Suppressor macrophage (primary cell): ENCODE results near the gene PHF3.
A peak's percentile ranks its signal among the peaks of the same experiment; 100 is the strongest.

Source experiments
- DNase-seq, 4 experiments: peaks; one replicate each; pipeline ENCODE4 v3.0.0-alpha.2; 2020 to 2022

Gene PHF3

DNA sequence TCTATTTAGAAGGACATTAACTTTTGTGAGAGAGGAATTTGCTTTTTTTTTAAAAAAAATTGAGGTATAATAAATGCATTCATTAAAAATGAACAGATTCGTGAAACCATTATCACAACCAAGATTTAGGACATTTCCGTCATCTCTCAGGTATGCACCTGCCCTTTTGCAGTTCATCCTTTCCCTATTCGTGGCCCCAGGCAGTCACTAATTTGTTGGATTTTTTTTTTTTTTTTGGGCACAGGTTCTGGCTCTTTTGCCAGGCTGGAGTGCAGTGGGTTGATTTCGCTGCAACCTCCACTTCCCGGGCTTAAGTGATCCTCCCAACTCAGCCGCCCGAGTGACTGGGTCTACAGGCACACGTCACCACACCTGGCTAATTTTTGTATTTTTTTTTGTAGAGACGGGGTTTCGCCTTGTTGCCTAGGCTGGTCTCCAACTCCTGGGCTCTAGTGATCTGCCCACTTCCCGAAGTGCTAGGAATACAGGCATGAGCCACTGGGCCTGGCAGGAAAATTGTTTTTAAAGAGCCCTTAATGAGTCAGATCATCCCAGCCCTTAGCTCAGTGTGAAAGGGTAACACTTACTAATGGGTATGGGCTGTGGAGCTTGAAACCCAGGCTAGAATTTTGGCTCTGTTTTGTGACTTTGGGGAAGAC is 9.2 kb downstream of the PHF3 start:
- DNase-seq, result no peak

DNA sequence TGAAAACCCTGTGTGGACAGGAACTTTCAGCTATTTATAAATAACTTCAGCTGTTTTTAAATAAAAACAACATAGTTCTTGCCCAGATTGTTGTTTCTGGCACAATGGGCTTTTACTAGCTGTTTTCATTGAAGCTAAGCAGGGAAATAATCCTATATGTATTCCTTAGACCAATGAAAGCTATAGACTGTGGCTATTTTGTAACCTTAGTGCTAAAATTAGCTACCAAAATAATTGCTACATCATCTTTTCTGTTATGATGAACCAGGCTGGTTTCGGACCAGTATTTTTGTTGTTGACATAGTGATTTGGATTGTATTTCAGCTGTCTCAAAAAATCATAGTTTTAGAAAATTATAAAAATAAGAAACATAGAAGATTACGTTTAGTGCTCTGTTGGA is 13.7 kb downstream of the PHF3 start:
- DNase-seq, result peak in 1 of 4 experiments; percentile 25

DNA sequence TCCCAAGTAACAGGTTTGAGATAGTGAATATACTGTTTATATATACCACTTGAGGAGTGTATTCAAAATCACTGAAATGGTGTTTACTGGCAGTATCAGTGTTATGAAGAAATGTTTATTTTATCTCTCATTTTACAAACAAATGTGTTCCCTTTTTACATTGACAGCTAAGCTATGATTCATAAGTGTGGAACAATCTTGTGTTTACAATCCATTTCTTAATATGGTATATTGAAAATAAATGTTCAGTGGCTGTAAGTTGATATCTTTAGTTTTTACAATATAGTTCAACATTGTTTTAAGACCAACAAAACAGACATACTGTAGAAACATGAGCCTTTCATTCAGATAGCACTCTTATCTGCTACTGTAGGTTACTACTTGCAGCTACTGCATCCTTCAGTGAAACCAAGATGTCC is 14.3 kb downstream of the PHF3 start:
- DNase-seq, result no peak

DNA sequence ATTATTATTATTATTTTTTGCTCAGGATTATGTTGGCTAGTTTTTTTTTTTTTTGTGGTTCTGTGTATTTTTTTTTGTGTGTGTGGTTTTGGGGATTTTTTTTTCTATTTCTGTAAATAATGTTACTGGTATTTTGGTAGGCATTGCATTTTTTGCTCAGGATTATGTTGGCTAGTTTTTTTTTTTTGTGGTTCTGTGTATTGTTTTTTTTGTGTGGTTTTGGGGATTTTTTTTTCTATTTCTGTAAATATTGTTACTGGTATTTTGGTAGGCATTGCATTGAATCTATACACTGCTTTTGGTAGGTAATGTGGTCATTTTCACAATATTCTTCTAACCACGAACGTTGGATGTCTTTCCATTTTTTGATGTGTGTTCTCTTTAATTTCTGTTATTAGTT is 17.4 kb downstream of the PHF3 start:
- DNase-seq, result no peak

DNA sequence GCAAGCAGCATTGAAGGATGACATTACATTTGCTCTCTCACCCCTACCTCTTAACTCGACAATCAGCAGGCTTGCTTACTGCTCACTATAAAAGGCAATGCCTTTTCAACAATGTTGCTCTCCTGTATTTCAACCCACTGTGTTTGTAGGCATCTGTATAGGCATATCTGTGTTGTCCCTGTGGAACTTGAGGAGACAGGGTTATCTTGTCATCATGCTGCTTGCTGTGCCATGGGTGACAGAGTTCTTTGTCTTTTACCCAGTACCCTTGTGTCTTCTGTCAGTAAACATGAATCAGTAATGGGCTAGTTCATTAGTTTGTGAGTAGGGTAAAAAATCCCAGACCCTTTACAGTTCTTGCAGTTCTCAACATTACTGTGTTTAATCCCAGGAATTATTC is 25.2 kb downstream of the PHF3 start:
- DNase-seq, result no peak

DNA sequence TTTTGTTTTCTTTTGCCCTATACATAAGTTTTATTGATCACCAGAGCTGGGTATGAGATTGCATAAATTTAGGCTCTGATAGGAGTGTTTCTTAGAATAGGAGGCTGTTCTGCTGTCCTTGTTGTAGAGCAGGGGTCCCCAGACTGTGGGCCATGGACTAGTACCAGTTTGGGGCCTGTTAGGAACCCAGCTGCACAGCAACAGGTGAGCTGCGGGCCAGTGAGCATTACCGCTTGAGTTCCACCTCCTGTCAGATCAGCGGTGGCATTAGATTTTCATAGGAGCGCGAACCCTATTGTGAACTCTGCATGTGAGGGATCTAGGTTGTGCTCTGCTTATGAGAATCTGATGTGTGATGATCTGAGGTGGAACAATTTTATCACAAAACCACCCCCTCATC is 26.2 kb downstream of the PHF3 start:
- no peak for DNase-seq

DNA sequence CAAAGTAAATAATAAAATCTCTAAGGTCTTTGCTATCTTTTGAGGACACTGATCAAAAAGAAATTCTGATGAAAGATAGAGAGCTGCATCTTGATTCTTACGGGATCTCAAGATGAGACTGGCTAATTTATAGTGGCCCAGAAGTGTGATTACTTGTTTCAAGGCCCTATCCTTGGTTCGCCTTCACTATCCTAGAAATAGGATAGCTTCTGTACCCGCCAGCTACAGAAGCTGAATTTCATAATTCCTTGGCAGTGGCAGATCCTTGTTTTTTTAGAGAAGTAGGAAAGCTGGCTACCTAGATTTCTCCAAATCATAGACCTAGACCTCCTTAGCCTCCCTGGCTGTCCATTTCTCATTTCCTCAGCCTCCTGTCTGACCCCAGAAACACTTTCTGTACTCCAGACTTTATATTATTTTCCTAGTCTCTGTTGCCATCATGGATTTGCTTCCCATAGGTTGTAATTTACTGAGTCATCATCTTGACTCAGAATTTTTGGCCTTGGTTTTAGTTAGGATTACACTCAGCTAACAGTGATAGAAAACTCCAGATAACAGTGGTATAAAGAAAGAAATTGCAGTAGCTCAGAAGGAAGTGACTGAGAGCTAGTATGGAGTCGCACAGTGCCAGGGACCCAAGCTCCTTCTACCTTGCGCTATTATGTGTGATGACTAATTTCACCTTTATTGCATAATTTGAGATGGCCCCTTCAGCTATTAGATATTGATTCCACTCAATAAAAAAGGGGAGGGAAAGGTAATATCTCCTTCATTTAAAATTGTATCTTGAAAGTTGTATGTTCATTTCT is 27.7 kb downstream of the PHF3 start:
- DNase-seq, result no peak

DNA sequence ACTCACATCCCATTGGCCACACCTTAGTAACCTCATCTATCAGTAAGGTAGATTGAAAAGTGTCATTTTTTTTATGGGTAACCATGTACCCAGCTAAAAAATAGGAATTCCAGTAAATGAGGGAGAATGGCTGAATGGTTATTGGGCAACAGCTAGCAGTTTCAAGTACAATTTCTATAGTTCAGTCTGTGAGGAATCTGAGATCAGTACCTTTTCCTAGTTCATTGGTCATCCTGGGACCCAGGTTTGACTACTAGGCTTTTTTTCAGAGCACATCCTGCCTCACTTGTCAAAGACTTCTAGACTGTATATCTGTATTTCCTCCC is 28.3 kb downstream of the PHF3 start:
- DNase-seq, result no peak

DNA sequence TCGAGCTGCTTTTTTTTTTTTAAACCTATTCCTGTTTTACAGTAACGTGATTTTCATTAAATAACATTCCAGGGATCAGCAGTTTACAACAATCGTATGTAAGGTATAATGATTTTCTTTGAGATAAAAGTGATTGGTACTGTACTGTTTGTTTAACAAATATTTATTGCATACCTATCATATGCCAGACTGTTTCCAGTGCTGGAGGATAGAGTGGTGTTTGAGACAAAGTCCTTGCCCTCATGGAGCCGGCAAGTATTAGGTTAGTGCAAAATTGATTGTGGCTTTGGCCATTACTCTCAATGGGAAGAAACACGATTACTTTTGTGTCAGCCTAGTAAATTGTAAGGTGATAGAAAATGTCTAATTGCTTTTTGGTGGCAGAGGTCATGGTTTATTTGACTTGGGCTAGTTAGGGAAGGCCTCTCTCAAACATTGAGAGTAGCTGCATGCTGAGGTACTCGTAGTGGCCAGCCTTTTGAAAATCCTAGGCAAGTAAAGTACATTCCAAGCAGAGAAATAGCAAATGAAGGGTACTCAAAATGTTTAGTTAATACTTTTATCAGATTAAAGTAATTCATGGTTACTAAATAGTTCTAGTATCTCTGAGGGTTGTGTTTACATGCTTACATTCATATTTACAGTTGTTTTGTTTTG is 35.6 kb downstream of the PHF3 start:
- DNase-seq, result no peak

DNA sequence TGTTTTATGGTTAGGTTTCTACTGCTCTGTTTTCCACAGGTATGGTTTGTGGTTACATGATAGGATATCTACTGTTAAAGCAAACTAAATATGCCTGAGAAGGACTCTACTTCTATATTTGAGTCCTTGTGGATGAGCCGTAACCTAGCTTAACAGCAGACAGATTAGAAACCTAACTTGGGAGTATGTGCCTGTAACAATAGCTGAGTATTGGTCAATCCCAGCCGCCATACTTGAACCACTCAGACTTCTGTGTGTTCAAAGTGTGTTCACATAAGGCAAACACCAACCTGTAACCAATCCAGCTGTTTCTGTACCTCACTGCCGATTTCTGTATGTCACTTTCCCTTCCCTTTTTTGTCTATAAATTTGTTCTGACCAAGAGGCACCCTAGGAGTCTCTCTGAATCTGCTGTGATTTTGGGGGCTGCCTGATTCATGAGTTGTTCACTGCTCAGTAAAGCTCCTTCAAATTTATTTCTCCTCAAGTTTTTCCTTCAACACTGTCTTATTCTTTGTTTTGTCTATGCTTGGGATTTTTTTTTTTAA is 37.1 kb downstream of the PHF3 start:
- no peak for DNase-seq

DNA sequence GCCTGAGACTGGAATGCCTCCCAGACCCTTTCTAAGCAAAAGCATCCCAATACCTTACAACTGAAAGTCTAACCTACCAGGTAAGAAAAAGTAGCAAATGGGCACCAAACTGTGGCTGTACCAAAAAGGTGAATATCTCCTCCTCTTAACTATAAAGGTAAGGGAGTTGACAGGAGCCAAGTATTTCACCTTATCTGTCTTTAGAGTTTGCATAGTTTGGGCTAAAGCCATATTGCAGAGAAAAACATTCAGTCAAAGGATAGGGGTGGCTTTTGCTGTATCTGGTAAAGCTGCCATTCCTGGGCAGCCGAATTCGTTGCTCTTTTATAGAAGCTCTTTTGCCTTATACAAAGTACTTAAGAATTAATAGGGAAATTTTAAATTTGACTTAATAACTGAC is 38.1 kb downstream of the PHF3 start:
- DNase-seq, result no peak

DNA sequence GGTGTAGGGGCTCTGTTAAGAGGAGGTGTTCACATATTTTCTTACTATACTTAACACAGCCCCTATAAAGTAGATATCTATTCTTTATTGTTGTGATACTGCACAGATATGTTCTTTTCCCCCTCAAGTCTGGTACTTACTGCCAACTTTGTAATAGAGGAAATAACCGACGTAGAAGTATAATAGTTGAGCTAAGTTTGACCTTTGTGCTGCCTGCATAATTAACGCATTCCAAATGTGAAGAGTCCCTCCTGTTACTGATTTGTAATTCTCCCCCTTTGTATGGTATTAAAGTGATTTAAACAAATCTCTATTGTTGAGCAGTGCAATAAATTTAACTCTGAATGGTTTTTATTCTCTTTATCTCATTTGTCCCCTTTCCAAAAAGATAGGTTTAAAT is 39.0 kb downstream of the PHF3 start:
- no peak for DNase-seq

DNA sequence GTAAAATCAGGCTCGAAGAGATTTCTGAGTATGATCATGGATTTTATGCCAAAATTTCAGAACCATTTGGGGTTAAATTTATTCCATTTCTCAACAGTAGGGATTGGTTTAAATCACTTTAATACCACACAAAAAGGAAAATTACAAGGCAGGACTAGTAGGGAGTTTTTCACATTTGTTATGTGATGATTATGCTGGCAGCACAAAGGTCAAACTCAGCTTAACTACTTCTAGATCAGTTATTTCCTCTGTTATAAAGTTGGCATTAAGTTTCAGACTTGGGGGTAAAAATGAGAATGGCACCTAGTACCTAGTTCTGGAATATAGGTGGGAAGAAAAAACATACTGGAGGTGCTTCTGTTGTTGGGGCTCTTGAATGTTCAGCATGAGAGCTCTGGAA is 39.5 kb downstream of the PHF3 start:
- no peak for DNase-seq

DNA sequence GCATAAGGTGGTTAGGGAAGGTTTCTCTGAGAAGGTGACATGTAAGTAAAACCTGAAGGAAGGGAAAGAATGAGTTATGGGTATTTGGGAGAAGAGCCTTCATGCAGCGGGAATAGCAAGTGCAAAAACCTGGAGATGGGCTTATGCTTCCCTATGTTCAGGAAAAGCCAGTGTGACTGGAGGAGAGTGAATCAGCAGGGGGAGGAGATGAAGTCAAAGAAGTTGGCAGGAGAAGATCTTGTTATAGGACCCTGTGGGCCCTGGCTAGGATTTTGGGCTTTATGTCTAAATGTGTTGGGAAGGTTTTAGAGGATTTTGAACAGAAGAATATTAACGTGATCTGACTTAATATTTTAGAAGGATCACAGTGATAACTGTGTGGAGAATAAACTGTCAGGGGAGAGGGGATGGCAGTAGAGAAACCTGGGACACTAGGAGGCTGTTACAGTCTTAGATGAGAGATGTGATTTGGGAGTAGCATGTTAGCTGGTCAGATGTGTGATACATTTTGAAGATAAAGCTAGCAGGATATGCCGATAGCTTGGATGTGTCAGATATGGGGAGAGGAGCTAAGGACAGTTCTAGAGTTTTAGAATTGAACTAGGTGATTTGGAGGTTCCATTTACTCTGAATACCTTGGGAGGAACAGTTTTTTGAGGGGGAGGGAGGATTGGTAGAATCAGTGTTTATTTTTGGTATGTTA is 41.0 kb downstream of the PHF3 start:
- DNase-seq, result no peak

DNA sequence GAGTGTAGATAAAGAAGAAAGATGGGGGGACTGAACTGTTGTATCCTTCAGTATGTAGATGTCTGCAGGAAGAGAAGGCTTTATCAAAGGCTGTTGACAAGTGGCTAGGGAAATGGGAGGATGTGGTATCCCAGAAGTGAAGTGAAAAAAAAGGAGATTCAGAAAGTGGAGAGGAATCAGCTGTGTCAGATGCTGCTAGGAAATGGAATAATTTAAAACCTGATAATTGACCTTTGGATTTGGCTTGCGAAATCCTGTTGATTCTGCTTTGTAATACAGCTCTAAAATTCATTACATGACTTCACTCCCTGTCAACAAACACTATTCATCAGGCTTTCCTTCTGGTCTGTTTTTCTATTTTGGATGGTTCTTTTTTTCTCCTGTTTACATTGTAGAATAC is 41.7 kb downstream of the PHF3 start:
- DNase-seq, result no peak

DNA sequence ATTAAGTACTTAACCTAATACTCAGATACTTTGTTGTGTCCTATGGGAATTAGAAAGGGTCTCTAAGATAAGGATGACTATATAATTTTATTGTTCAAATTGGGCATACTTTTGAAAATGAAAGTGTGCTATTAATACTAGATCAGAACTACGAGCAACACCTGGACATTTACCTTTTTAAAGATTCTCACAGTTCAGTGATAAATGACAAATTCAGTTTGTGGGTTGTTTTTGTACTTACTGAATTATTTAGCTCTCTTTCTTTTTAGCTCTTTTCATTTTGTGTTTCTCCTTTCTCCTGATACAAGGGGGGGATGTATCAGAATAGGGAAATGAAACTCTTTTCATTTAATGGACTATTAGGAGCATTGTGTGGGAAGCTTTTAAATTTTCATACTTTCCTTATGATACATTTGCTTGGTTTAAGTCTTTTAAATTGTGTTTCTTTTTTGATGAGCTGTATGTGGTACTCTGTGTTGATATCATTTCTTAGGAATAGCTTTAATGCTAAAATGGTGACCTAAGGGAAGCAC is 47.5 kb downstream of the PHF3 start:
- peak in 2 of 4 experiments; percentile 37 to 48 for DNase-seq

DNA sequence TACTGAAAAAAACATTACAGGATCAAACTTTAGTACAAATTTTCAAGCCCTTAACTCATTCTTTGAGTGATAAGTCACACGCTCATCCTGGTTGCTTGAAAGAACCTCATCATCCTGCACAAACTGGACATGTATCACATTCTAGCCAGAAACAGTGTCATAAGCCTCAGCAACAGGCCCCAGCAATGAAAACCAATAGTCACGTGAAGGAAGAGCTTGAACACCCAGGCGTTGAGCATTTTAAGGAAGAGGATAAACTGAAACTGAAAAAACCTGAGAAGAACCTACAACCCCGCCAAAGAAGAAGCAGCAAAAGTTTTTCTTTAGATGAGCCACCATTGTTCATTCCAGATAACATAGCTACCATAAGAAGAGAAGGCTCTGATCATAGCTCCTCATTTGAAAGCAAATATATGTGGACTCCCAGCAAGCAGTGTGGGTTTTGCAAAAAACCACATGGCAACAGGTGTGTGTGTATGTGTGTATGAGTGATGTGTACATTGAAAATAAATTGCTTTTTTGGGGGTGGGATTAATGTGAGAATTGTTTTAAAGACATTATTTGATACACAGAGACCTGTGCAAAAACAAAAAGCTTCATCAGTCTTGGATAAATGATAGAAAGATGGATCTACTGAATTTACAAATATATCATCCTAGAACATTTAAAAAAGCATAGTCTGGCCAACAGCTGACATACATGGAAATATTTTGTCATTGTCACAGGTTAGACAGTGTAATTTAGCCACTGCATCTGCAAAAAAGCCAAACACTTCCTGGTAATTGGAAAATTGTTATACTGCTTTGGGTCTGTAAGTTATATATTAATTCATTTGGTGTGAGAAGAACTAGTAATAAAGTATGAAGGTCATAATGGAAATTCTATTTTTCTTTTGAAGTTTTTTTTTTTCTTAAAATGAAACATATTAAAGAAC is 50.1 kb downstream of the PHF3 start:
- DNase-seq, result peak; percentile 50 to 82 (median 70)

DNA sequence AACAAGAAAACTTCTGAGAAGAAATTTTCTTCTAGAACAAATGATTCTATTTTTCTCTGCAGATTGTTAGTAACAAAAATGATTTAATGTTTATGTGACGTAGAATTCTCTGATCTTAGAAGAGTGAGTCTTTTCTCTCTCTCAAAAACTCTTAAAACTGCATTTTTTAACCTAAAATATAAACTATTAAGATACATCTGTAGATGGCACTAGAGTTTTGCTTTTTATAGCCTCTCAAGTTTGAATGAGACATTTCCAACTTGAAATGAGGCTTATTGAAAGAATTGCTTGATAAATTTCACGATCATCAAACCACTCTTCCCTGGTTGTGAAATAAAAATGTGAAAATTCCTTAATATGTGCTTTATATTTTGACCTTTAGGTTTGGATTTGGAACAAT is 53.8 kb downstream of the PHF3 start:
- no peak for DNase-seq

DNA sequence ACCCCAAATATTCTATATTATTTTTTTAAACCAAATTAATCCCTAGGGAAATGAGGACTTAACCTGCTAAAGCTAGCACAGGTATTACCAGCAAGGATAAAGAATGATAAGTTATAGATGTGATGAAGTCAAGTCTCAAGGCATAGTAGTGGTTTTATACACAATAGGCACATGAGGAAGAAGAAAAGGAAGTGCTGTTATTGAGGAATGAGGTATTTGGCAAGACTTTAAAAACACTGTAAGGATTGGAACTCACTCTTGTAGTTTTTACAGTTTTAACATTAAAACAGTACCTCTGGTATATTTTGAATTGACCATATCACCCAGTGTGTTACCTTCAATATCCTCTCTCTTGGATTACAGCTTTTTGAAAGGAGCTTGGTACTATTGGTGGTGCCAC is 54.6 kb downstream of the PHF3 start:
- peak in 2 of 4 experiments; percentile 42 to 58 for DNase-seq

DNA sequence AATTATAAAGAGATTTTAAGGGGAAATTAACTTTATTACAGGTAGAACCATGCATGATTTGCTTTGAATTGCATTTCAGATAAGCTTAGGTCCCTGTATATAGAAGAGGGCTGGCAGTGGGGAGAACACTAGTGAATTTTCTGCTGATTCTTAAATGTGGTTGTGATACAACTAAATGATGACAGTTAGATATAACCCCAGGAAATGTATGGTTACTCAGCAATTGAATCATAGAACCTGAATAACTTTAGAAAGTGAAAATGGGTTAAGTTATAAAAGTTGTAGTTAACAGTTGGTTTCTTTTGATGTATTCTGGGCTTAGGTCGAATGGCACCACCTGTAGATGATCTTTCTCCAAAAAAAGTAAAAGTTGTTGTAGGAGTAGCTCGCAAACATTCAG is 70.1 kb downstream of the PHF3 start:
- no peak for DNase-seq

DNA sequence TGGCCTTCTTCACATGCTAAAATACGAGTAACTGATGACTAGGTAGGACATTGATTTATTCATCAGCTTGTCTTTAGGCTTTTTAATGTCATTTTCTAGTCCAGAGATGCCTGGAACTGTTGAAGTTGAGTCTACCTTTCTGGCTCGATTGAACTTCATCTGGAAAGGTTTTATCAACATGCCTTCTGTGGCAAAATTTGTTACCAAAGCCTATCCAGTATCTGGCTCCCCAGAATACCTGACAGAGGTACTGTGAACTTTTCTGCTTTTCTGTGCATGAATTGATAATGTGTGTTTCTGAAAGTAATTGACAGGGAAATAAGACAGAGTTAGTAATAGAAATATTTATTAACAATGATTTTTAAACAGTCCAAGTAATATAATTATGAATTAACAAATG is 71.0 kb downstream of the PHF3 start:
- no peak for DNase-seq

DNA sequence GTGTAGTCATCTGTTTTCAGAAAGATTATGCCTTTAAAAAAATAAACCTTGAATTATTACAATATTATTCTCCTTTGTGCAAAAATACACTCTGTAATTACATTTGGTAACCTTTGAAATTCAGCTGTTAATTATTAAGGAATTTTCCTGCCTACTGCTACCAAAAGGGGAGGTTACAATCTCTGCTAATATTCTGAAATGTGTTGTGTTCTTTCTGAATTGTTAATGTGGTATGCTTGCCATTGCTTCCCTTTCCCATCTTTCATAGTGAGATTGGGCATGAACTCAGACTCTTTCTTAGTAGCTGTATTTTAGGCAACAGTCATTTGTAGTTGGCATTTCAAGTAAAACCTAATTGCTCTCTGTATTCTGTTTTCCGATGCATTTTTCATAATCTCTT is 73.0 kb downstream of the PHF3 start:
- no peak for DNase-seq
